ENCODE data around the gene ZSCAN2. TPM values are rescaled to one million over a fixed set of nuclear protein-coding genes. Genes with fewer than 3 reads are reported as not detected.
"Not testable (repeated sequence)": the region's sequence is repeated elsewhere in the genome, so short reads cannot be mapped to it uniquely, and the experiment has no call there.

Gene ZSCAN2
- total RNA-seq, 1 donor from 2014 or later = 16.2 TPM

DNA sequence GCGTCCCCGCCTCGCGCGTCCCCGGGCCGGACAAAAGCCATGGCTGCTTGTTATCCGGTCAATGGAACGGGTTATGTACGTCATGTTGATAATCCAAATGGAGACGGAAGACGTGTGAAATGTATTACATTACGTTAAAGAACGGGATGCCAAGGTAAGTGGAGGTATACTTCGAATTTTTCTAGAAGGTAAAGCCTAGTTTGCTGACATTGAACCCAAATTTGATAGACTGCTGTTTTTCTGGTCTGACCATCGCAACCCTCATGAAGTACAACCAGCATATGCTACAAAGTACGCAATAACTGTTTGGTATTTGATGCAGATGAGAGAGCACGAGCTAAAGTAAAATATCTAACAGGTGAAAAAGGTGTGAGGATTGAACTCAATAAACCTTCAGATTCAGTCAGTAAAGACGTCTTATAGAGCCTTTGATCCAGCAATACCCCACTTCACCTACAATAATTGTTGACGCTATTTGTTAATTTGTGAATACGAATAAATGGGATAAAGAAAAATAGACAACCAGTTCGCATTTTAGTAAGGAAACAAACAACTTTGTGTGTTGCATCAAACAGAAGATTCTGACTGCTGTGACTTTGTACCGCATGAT is 33.5 kb downstream of the ZSCAN2 start:
- Histone ChIP-seq H3K27me3 (ENCODE audit: insufficient read depth, low read length) (no peaks in the 10 kb centered on the region), H4K20me1 (ENCODE audit: insufficient read depth, low read length) (peaks cover 19% of the 10 kb centered on the region), H3K36me3 (ENCODE audit: insufficient read depth, low read length) (peaks cover 13% of the 10 kb centered on the region), H3K27ac (ENCODE audit: low read depth, low read length) (peak overlapping the region; percentile 59), H3K4me1 (ENCODE audit: insufficient read depth, low read length) (peaks cover 24% of the 10 kb centered on the region), H2AFZ (ENCODE audit: low read depth, low read length) (peak overlapping the region; percentile 64), H3K9ac (ENCODE audit: low read length) (peak overlapping the region; percentile 76), H3K4me2 (ENCODE audit: low read length) (peak overlapping the region; percentile 88), H3K79me2 (ENCODE audit: insufficient read depth, low read length) (peaks cover 25% of the 10 kb centered on the region), H3K4me3 (ENCODE audit: insufficient read depth, low read depth, low read length) (peak overlapping the region; percentile 54), H3K9me3 (ENCODE audit: insufficient read depth, low read depth, low read length) (no peaks in the 10 kb centered on the region)
- H3K27me3 Mint-ChIP-seq (ENCODE audit: low read depth, unreplicated experiment) = no peaks in the 10 kb centered on the region
- DNase-seq (ENCODE audit: low read depth) = no peak
- H3K4me1 Mint-ChIP-seq (ENCODE audit: low read depth, unreplicated experiment) = peaks cover 21% of the 10 kb centered on the region
- FAIRE-seq = no peak
- TF ChIP-seq, protein P1, sequence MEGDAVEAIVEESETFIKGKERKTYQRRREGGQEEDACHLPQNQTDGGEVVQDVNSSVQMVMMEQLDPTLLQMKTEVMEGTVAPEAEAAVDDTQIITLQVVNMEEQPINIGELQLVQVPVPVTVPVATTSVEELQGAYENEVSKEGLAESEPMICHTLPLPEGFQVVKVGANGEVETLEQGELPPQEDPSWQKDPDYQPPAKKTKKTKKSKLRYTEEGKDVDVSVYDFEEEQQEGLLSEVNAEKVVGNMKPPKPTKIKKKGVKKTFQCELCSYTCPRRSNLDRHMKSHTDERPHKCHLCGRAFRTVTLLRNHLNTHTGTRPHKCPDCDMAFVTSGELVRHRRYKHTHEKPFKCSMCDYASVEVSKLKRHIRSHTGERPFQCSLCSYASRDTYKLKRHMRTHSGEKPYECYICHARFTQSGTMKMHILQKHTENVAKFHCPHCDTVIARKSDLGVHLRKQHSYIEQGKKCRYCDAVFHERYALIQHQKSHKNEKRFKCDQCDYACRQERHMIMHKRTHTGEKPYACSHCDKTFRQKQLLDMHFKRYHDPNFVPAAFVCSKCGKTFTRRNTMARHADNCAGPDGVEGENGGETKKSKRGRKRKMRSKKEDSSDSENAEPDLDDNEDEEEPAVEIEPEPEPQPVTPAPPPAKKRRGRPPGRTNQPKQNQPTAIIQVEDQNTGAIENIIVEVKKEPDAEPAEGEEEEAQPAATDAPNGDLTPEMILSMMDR (IDR thresholded peaks at IDR 0.05; ENCODE audit: insufficient read depth, low read depth, low read length) = no peak
- TF ChIP-seq EZH2 (IDR thresholded peaks at IDR 0.05; ENCODE audit: insufficient read depth, low read length) = no peak
- peak overlapping the region; percentile 47 for H3K27ac Mint-ChIP-seq (ENCODE audit: unreplicated experiment)
- peaks cover 10% of the 10 kb centered on the region for H3K36me3 Mint-ChIP-seq (ENCODE audit: low read depth, unreplicated experiment)
- H3K4me3 Mint-ChIP-seq (ENCODE audit: unreplicated experiment) = peak overlapping the region; percentile 89
- no peaks in the 10 kb centered on the region for H3K9me3 Mint-ChIP-seq (ENCODE audit: unreplicated experiment)

DNA sequence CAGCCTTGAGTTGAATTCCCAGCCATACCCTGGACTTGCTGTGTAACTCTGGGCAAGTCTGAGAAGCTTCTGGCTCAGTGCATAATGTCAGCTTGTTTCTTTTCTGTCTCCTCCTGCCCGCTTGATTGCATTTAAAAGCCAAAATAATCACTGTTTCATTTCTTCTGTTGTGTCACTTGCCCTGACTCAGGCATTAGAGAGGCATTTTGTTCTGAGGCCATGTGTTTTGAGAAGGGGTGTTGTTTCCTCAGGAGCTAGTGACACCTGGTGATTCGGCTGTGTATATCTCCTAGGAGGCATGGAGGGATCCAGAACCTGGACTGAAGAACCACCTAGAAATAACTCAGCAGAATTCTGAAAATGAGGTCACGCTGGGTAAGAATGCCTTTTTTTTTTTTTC is 37.3 kb downstream of the ZSCAN2 start:
- Histone ChIP-seq H3K36me3 (ENCODE audit: insufficient read depth, low read length) (peaks cover 42% of the 10 kb centered on the region), H3K4me2 (ENCODE audit: low read length) (no peak overlapping the region), H3K27ac (ENCODE audit: low read depth, low read length) (no peak overlapping the region), H4K20me1 (ENCODE audit: insufficient read depth, low read length) (peaks cover 26% of the 10 kb centered on the region), H3K27me3 (ENCODE audit: insufficient read depth, low read length) (no peaks in the 10 kb centered on the region), H3K79me2 (ENCODE audit: insufficient read depth, low read length) (peaks cover 12% of the 10 kb centered on the region), H2AFZ (ENCODE audit: low read depth, low read length) (no peak overlapping the region), H3K9me3 (ENCODE audit: insufficient read depth, low read depth, low read length) (no peaks in the 10 kb centered on the region), H3K4me1 (ENCODE audit: insufficient read depth, low read length) (peaks cover 8% of the 10 kb centered on the region), H3K9ac (ENCODE audit: low read length) (no peak overlapping the region), H3K4me3 (ENCODE audit: insufficient read depth, low read depth, low read length) (no peak overlapping the region)
- H3K36me3 Mint-ChIP-seq (ENCODE audit: low read depth, unreplicated experiment) = peaks cover 18% of the 10 kb centered on the region
- TF ChIP-seq, protein P1 (IDR thresholded peaks at IDR 0.05; ENCODE audit: insufficient read depth, low read depth, low read length) = no peak
- no peak for TF ChIP-seq EZH2 (IDR thresholded peaks at IDR 0.05; ENCODE audit: insufficient read depth, low read length)
- DNase-seq (ENCODE audit: low read depth) (no peak), FAIRE-seq (no peak)
- H3K27me3 Mint-ChIP-seq (ENCODE audit: low read depth, unreplicated experiment) = no peaks in the 10 kb centered on the region
- no peak overlapping the region for H3K4me3 Mint-ChIP-seq (ENCODE audit: unreplicated experiment)
- H3K27ac Mint-ChIP-seq (ENCODE audit: unreplicated experiment) = no peak overlapping the region
- peaks cover 15% of the 10 kb centered on the region for H3K4me1 Mint-ChIP-seq (ENCODE audit: low read depth, unreplicated experiment)
- H3K9me3 Mint-ChIP-seq (ENCODE audit: unreplicated experiment) = no peaks in the 10 kb centered on the region

DNA sequence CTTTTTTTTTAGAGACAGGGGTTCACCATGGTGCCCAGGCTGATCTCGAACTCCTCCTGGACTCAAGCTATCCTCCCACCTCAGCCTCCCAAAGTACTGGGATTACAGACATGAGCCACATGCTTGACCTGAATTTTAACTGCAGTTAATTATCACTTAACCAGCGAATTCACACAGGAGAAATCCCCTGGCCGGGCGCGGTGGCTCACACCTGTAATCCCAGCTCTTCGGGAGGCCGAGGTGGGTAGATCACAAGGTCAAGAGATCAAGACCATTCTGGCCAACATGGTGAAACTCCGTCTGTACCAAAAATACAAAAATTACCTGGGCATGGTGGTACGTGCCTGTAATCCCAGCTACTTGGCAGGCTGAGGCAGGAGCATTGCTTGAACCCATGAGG is 41.1 kb downstream of the ZSCAN2 start:
- H3K4me2 ChIP-seq (ENCODE audit: low read length); H3K4me3 Mint-ChIP-seq (ENCODE audit: unreplicated experiment); H3K9ac ChIP-seq (ENCODE audit: low read length); H3K9me3 Mint-ChIP-seq (ENCODE audit: unreplicated experiment); H3K4me1 Mint-ChIP-seq (ENCODE audit: low read depth, unreplicated experiment); H3K9me3 ChIP-seq (ENCODE audit: insufficient read depth, low read depth, low read length); DNase-seq (ENCODE audit: low read depth); H3K27ac Mint-ChIP-seq (ENCODE audit: unreplicated experiment); H3K27ac ChIP-seq (ENCODE audit: low read depth, low read length); H3K27me3 Mint-ChIP-seq (ENCODE audit: low read depth, unreplicated experiment); H3K4me3 ChIP-seq (ENCODE audit: insufficient read depth, low read depth, low read length); H3K4me1 ChIP-seq (ENCODE audit: insufficient read depth, low read length); FAIRE-seq; H3K27me3 ChIP-seq (ENCODE audit: insufficient read depth, low read length); H2AFZ ChIP-seq (ENCODE audit: low read depth, low read length); H3K79me2 ChIP-seq (ENCODE audit: insufficient read depth, low read length): not testable (repeated sequence)
- Histone ChIP-seq H4K20me1 (ENCODE audit: insufficient read depth, low read length) (peaks cover 25% of the 10 kb centered on the region), H3K36me3 (ENCODE audit: insufficient read depth, low read length) (peaks cover 57% of the 10 kb centered on the region)
- H3K36me3 Mint-ChIP-seq (ENCODE audit: low read depth, unreplicated experiment) = peaks cover 13% of the 10 kb centered on the region

DNA sequence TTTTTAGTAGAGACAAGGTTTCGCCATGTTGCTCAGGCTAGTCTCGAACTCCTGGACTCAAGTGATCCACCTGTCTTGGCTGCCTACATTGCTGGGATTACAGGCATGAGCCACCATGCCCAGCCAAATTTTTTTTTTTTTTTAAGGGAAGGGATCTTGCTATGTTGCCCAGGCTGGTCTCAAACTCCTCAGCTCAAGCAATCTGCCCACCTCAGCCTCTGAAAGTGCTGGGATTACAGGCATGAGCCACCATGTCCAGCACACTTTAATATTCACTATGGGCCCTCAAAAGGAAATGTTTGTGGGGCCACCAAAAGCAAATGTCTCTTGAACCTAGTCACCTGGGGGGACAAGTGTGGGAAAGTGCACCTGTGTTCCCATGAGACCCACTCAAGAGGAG is 41.8 kb downstream of the ZSCAN2 start:
- H2AFZ ChIP-seq (ENCODE audit: low read depth, low read length); FAIRE-seq; DNase-seq (ENCODE audit: low read depth); H3K4me2 ChIP-seq (ENCODE audit: low read length); H3K27ac ChIP-seq (ENCODE audit: low read depth, low read length); H3K4me3 Mint-ChIP-seq (ENCODE audit: unreplicated experiment); H3K79me2 ChIP-seq (ENCODE audit: insufficient read depth, low read length); H3K4me3 ChIP-seq (ENCODE audit: insufficient read depth, low read depth, low read length); H3K4me1 ChIP-seq (ENCODE audit: insufficient read depth, low read length); H3K9me3 ChIP-seq (ENCODE audit: insufficient read depth, low read depth, low read length); H3K9me3 Mint-ChIP-seq (ENCODE audit: unreplicated experiment); H3K9ac ChIP-seq (ENCODE audit: low read length); H3K27me3 Mint-ChIP-seq (ENCODE audit: low read depth, unreplicated experiment); H3K4me1 Mint-ChIP-seq (ENCODE audit: low read depth, unreplicated experiment); H3K27ac Mint-ChIP-seq (ENCODE audit: unreplicated experiment); H3K27me3 ChIP-seq (ENCODE audit: insufficient read depth, low read length): not testable (repeated sequence)
- Histone ChIP-seq H4K20me1 (ENCODE audit: insufficient read depth, low read length) (peaks cover 31% of the 10 kb centered on the region), H3K36me3 (ENCODE audit: insufficient read depth, low read length) (peaks cover 61% of the 10 kb centered on the region)
- H3K36me3 Mint-ChIP-seq (ENCODE audit: low read depth, unreplicated experiment) = peaks cover 16% of the 10 kb centered on the region

Data from astrocyte (in vitro differentiated cells and primary cell).